GM12873 (cell line): ENCODE measurements around the gene HYDIN.

Experiments
- CTCF ChIP-seq: IDR thresholded peaks from 2 replicates; pipeline ENCODE4 v1.5.1; 2012; ENCODE audit warnings: low read depth, mild to moderate bottlenecking, moderate library complexity, low read length, control low read depth; ENCODE audit not compliant: insufficient read depth; ENCODE audit errors: missing control alignments

HYDIN gene

DNA sequence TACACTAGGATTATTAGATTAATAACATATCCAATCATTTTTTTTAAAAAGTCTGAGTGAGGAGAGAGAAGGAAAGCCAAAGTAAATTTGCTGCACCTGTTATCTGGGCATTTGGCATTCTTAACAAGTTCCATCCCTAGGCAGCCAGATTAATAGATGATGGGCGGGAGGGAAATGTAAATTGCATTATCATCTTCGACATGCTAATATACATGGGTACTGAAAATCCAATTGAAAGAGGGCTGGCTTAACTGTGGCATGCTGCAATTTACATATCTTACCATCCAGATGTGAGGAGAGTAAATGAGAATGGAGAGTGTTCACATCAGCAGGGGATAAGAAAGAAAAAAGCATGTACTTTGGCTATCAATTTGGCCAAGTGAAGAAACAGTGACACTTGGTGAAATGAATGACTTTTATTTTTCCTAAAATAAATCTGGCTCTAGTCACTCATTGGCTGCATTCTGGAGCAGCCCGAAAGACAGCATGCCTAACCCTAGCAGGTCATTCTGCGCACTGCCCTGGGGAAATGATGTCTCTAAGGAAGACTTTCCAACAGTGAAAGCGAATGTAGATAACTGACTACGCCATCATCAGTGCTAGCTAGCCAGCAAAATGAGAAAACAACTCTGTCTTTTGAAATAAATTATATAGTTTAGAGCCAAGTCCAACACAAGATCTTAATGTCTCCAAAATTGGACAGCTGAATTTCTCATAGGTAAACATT, 57.9 kb downstream of the HYDIN start:
- TF ChIP-seq CTCF, result no peak

DNA sequence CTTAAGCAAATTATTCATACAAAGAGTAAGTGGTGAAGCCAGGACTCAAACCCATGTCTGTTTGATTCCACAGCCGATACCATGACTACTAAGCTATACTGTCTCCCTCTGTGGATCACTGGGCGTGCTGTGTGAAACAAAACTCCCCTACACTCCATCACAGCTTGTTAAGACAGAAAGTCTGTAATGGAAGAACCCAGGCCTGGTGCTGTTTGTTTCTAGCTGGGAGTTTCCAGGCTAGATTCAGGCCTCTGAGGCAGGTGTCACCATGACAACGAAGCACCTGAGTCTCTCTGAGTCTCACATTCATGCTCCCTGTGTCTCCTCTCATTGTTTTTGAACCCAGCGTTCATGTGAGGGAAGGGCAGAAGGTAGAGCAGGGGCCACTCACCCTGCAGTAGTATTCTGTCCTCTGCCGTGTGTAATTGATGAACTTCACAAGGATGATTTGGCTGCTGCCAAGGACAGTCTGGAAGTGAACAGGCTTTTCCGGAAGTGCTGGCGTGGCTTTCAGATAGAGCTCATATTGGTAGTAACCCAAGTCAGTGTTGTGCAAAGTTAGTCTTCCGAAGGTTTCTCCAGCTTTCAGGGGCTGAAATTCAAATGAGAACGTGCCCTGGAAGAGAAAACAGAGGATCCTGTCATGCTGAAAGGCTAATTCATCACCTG, 421.0 kb downstream of the HYDIN start:
- TF ChIP-seq CTCF, result no peak

DNA sequence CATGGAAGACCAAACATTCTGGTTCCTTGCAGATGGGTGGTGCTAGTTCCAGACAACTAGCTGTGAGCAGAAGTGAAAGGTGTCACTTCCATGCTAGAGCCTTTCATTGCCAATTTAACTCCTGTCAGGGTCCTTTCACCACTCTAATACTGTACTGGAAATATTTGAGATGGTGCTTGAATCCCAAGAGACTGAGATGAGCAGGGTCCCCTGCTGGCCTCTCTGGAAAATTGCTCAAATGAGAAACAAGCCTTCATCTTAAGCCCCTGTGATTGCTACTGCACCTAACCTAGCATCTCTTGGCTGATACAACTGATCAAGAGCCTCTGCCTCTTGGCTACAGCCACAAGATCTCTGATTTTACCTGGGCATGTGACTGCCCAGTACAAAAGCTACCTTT, 422.2 kb downstream of the HYDIN start:
- TF ChIP-seq CTCF, result no peak

DNA sequence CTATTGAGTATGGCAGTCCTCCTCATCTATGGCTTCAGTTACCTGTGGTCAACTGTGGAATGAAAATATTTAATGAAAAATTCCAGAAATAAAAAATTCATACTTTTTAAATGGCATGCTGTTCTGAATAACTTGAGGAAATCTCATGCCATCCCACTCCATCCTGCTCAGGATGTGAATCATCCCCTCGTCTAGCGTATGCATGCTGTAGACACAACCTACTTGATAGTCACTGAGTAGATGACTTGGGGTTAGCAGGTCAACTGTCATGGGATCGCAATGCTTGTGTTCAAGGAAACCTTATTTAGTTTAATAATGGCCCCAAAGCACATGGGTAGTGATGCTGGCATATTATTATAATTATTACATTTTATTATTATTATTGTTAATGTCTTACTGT, 424.7 kb downstream of the HYDIN start:
- no peak for TF ChIP-seq CTCF

DNA sequence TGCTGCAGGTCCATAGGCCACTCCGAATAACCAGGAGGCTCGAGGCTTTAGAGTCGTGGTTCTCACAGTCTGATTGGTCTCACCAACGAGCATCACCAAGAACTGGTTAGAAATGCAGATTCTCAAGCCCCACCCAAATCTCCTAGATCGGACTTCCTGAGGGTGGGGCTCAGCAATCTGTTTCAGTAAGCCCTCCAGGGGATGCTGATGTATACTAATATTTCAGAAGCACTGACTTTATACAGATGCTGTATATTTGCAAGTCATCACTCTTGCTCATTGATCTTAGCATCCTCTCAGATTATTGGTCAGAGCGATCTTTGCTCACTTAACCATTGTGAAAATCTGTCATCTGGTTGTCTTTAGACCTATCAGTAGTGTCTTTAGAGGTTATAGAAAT, 425.1 kb downstream of the HYDIN start:
- no peak for TF ChIP-seq CTCF

DNA sequence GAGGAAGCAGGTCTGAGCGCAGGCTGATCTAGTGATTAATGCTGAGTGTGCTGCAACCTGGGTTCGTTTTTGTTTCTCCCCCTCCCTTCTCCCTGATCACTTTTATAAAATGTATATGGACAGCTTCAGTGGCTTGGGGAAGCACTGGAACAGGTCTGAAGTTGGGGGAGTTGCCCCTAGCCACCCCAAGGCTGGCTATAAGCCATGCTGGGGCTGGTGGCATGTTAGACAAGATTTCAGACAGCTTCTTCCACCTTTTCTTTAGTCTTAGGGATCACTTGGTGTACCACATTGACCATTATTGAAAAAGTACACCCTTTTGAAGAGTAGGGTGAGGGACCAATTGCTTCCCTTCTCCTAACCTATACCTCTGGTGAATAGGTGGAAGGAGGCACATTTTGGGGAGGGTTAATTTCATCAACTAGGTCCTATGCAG, 425.8 kb downstream of the HYDIN start:
- no peak for TF ChIP-seq CTCF

GRCh38 chr16:70804153-70804733, 426.3 kb downstream of the HYDIN start:
- no peak for TF ChIP-seq CTCF
